CD1c-positive myeloid dendritic cell (primary cell): Measurements from ENCODE around the gene CYLD.
A peak's percentile ranks its signal among the peaks of the same experiment; 100 is the strongest.

Experiments used
- DNase-seq: peaks from one replicate; pipeline ENCODE4 v3.0.0-alpha.2; 2016; ENCODE audit errors: extremely low spot score

The CYLD gene

DNA sequence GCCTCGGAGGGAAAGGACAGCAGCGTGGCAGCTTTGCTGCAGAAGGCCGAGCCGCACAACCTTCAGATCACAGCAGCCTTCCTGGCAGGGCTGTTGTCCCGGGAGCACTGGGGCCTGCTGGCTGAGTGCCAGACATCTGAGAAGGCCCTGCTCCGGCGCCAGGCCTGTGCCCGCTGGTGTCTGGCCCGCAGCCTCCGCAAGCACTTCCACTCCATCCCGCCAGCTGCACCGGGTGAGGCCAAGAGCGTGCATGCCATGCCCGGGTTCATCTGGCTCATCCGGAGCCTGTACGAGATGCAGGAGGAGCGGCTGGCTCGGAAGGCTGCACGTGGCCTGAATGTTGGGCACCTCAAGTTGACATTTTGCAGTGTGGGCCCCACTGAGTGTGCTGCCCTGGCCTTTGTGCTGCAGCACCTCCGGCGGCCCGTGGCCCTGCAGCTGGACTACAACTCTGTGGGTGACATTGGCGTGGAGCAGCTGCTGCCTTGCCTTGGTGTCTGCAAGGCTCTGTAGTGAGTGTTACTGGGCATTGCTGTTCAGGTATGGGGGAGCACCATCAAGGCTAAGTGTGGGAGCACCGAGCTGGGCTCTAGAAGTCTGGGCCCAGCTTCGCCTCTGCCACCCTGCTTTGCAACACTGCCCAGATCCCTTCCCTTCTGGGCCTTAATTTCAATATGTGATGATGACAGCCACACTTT, 29.9 kb upstream of the CYLD start:
- no peak for DNase-seq

GRCh38 chr16:50712560-50712898, 29.4 kb upstream of the CYLD start:
- DNase-seq: no peak

- DNase-seq: no peak
Observed at GRCh38 chr16:50712956-50713355, 28.9 kb upstream of the CYLD start.

- DNase-seq: peak; percentile 18
Observed at GRCh38 chr16:50717091-50717490, 24.8 kb upstream of the CYLD start.

DNA sequence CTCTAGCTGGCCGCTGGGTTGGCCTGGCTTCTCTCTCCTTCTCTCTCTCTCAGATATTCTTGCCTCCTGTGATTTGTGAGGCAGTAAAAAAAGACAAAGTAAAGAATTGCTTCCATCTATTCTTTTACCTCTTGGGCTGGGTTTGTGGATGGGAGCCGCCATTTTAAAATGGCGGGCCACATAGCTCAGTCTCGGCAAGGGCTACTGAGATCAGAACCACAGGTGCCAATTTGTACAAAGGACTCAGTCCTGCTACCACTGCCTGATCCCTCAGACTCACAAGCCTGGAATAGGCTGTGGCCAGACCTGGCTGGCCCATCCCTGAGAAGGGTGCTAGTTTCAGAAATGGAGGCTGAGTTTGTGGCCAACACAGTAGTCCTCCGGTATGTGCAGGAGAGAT, 24.4 kb upstream of the CYLD start:
- DNase-seq: no peak

GRCh38 chr16:50718061-50718760, 23.7 kb upstream of the CYLD start:
- peak; percentile 30 for DNase-seq

DNA sequence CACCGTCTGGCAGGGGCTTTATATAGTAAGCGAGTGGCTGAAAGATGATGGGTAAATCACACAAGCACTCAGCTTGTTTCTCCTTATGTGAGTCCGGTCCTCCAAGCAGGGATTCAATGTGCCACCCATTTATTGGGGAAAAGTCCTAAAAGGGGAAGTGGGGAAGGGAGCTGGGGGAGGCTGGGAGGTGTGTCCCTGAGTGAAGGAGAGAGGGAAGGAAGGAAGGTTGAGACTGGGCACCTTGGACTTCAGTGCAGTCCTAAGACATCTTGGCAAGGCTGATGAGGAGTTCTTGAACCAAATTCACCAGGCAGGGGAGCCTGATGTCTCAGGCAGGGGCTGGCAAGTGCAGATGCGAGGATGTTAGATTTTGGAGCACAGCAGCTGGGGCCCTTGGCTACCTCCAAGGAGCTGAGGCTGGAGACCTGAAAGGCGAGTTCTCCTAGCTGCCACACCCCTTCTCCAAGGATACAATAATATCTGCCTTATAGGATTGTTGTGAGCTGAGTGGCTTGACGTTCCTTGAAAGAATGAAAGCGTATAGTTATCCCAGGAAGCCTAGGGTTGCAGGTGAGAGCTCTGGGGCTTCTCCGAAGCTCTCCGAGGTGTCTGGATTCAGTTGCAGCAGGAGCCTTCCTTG, 23.0 kb upstream of the CYLD start:
- no peak for DNase-seq

GRCh38 chr16:50719401-50720337, 22.2 kb upstream of the CYLD start:
- DNase-seq: peak; percentile 54

- DNase-seq: no peak
Observed at GRCh38 chr16:50721549-50722404, 20.1 kb upstream of the CYLD start.

- no peak for DNase-seq
Observed at GRCh38 chr16:50722405-50722737, 19.5 kb upstream of the CYLD start.

DNA sequence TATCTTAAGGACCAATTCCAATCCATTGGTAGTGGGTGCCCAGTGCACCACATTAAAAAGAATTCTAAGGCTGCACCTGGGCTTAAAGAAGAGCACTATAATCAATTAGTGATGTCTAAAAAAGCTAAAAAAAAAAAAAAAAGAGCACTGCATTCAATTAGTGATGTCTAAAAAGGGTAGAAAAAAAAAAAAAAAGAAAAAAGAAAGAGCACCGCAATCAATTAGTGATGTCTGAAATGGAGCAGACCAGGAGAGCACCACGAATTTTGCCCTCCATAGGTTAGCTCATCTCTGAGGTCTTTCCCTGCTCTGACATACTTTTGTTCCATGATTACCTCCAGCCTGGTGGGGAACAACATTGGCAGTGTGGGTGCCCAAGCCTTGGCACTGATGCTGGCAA, 18.9 kb upstream of the CYLD start:
- no peak for DNase-seq

DNA sequence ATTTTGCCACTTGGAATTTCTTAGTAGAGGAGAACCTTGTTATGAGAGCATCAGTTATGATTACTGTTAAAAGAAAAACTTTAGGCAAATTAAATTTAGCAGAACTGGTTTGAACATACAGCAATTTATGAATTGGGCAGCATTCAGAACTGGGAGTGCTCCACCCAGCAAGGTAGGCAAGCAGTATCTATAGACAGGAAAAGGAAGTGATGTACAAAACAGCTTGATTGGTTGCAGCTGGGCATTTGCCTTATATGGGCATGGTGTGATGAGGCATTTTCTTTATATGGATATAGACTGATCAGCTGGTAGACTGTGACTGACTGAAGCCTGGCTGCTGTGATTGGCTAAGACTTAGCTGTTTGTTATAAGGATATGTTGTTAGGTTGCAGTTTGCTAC, 17.6 kb upstream of the CYLD start:
- peak; percentile 17 for DNase-seq

- no peak for DNase-seq
Observed at GRCh38 chr16:50731130-50731988, 10.5 kb upstream of the CYLD start.

- DNase-seq: no peak
Observed at GRCh38 chr16:50731989-50732832, 9.7 kb upstream of the CYLD start.

GRCh38 chr16:50733468-50733867, 8.4 kb upstream of the CYLD start:
- DNase-seq: no peak

DNA sequence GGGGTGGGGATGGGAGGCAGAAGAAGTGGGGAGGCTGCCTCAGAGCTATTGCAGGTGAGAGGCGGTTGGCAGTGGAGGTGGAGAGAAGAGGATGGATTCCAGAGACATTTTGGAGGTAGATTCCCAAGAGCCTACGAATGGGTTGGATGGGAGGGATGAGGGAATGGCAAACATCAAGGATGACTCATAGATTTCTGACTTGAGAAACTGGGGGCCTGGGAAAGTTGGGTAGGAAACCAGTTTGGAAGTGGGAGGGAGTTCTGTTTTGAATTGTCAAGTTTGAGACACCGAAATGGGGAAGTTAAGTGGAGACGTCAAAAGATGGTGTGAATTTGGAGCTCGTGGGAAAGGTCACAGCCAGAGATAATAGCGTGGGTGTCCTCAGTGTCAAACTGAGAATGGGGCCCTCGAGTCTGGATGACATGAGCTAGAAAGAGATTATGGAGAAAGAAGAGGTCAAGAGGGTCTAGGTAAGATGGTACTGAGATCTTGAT, 6.2 kb upstream of the CYLD start:
- peak; percentile 96 for DNase-seq

- no peak for DNase-seq
Observed at GRCh38 chr16:50736448-50736847, 5.4 kb upstream of the CYLD start.

GRCh38 chr16:50737420-50737959, 4.4 kb upstream of the CYLD start:
- DNase-seq: no peak

- peak; percentile 16 for DNase-seq
Observed at GRCh38 chr16:50739031-50739430, 2.9 kb upstream of the CYLD start.
